K562 (cell line): ENCODE data around the gene RPH3AL. TPM values are rescaled to one million over a fixed set of nuclear protein-coding genes. Genes with fewer than 3 reads are reported as not detected.

Experiments used
- ATAC-seq: fragments of 200-7000 bp; cut with Tn5 transposase; 3 replicates; pipeline ENCODE4 v1.9.1; 2020; ENCODE audit warnings: moderate library complexity
- BruUV-seq: library from RNA; stranded (reverse); fragments of 400-500 nt; replicated peaks from 2 replicates; lab custom pipeline; 2021; lab: Mats Ljungman, UMichigan
- CTCF ChIA-PET: fragments of 300-600 bp; formaldehyde crosslinking; extraction: SDS; loops from one replicate; lab custom pipeline; 2021; ENCODE audit warnings: low intra/inter-chr PET ratio; lab: Yijun Ruan, JAX
- POLR2A ChIA-PET: fragments of 300-600, 350-650 bp; sonication (Branson Sonifier 250); formaldehyde crosslinking; extraction: SDS; loops from one replicate; lab custom pipeline; 2021; ENCODE audit warnings: antibody characterized with exemption, inconsistent platforms; lab: Yijun Ruan, JAX
- DNase-seq, 4 experiments: peaks; one replicate each; pipeline versions ENCODE4 v3.0.0 to v3.0.0-alpha.2; 2011 to 2018; ENCODE audit warnings: low spot score in 3 of 4, mixed read lengths in 3 of 4; ENCODE audit errors: extremely low read depth in 1 of 4
- FAIRE-seq: peaks from 2 replicates; lab custom pipeline; 2011; peaks lifted over from hg19 to GRCh38; lab: Jason Lieb, UNC
- H2AFZ ChIP-seq: 2 replicates; pipeline ENCODE4 v1.6.0; 2011; ENCODE audit warnings: low read depth, low read length, control low read depth, inconsistent platforms
- H3K27ac ChIP-seq: fragments of 200-600 bp; 3 replicates; pipeline ENCODE4 v1.8.0; 2011; ENCODE audit warnings: low read depth, mild to moderate bottlenecking, control low read depth, inconsistent platforms, low read length, moderate library complexity, mixed read lengths; ENCODE audit errors: extremely low read depth
- H3K27me3 ChIP-seq, 2 experiments: fragments of 300-600 bp in 1 of 2; 2 replicates in 1 of 2; 3 replicates in 1 of 2; pipeline versions ENCODE4 v1.6.0 to v1.8.0; 2011; ENCODE audit warnings: inconsistent platforms in 2 of 2, low read length in 2 of 2, mild to moderate bottlenecking in 1 of 2, mixed read lengths in 1 of 2, moderate library complexity in 1 of 2; ENCODE audit not compliant: control insufficient read depth in 2 of 2, insufficient read depth in 2 of 2
- H3K36me3 ChIP-seq: fragments of 300-600 bp; 3 replicates; pipeline ENCODE4 v1.8.0; 2011; ENCODE audit warnings: mild to moderate bottlenecking, low read length, inconsistent platforms; ENCODE audit not compliant: control insufficient read depth, insufficient read depth
- H3K4me1 ChIP-seq, 2 experiments: fragments of 200-600 bp in 1 of 2; replicated peaks in 1 of 2; 2 replicates in 1 of 2; 3 replicates in 1 of 2; pipeline versions ENCODE4 v1.5.1 to v1.8.0; 2011; ENCODE audit warnings: inconsistent platforms in 2 of 2, low read length in 2 of 2, mild to moderate bottlenecking in 1 of 2, mixed read lengths in 1 of 2, moderate library complexity in 1 of 2; ENCODE audit not compliant: control insufficient read depth in 2 of 2, insufficient read depth in 2 of 2
- H3K4me2 ChIP-seq: 2 replicates; pipeline ENCODE4 v1.6.1; 2011; ENCODE audit warnings: low read length, control low read depth, inconsistent platforms, mixed read lengths; ENCODE audit not compliant: insufficient read depth
- H3K4me3 ChIP-seq: fragments of 200-600 bp; sonication (generic), shearing (Covaris generic); 2 replicates; pipeline ENCODE4 v1.5.1; 2016; ENCODE audit warnings: control low read depth, inconsistent platforms
- H3K79me2 ChIP-seq: fragments of 200-600 bp; 3 replicates; pipeline ENCODE4 v1.8.0; 2011; ENCODE audit warnings: low read length, inconsistent platforms; ENCODE audit not compliant: control insufficient read depth, insufficient read depth
- H3K9ac ChIP-seq, 2 experiments: 2 replicates each; pipeline versions ENCODE4 v1.6.0 to v1.6.1; 2011; ENCODE audit warnings: low read depth in 2 of 2, low read length in 2 of 2, control low read depth in 1 of 2, inconsistent platforms in 1 of 2, mild to moderate bottlenecking in 1 of 2, mixed read lengths in 1 of 2; ENCODE audit not compliant: insufficient read depth in 1 of 2
- H3K9me1 ChIP-seq: one replicate; pipeline ENCODE4 v1.6.0; 2011; ENCODE audit warnings: inconsistent platforms, mild to moderate bottlenecking, low read length, moderate library complexity; ENCODE audit not compliant: control insufficient read depth, insufficient read depth
- H3K9me3 ChIP-seq: replicated peaks from 2 replicates; pipeline ENCODE4 v1.5.1; 2011; ENCODE audit warnings: low read depth, low read length, inconsistent platforms; ENCODE audit not compliant: control insufficient read depth, insufficient read depth
- H4K20me1 ChIP-seq: replicated peaks from 2 replicates; pipeline ENCODE4 v1.6.1; 2011; ENCODE audit warnings: low read length, inconsistent platforms, mixed read lengths; ENCODE audit not compliant: control insufficient read depth, insufficient read depth
- CBFA2T3 ChIP-seq: fragments of 450-650 bp; IDR thresholded peaks from 2 replicates; pipeline ENCODE4 v1.6.1; 2017
- WGBS: fragments of 100-300 bp; shearing (Covaris generic); methylation state at CpG from one replicate; pipeline ENCODE4 v1.1.6; 2016; ENCODE audit warnings: low coverage, mixed read lengths; ENCODE audit not compliant: insufficient coverage; ENCODE audit errors: missing lambda C conversion rate; 5-methylcytosine and 5-hydroxymethylcytosine counted together
- in situ Hi-C: fragments of 300-500 bp; cut with MboI; formaldehyde crosslinking; loops from 4 replicates; pipeline ENCODE4 v1.15.0; 2018; ENCODE audit warnings: inconsistent platforms, mixed read lengths
- intact Hi-C: fragments of 100-400 bp; cut with micrococcal nuclease; formaldehyde crosslinking; loops from 2 replicates; pipeline ENCODE4 v1.14.2; 2022
- polyA plus RNA-seq, 8 experiments: library from polyadenylated mRNA; depleted of rRNA in 4 of 8; stranded (reverse) in 5 of 8; unstranded in 3 of 8; fragments of >200 nt; fragmentation: Nextera tagmentation in 2 of 8; fragmentation: Illumina TruSeq in 1 of 8; extraction: Ambion mirVana in 2 of 8; extraction: Trizol in 1 of 8; gene quantifications; 2 replicates each; pipeline versions ENCODE4 v1.2.1 to v1.2.3, GENCODE V29; 2011 to 2014; ENCODE audit warnings: inconsistent platforms in 1 of 8, missing spikeins in 1 of 8
- total RNA-seq, 7 experiments: library from RNA; depleted of rRNA in 6 of 7; stranded (reverse); fragments of >200 nt in 6 of 7; fragmentation: Illumina TruSeq in 2 of 7; extraction: Trizol in 2 of 7; gene quantifications; 2 replicates each; pipeline versions ENCODE4 v1.2.1 to v1.2.3, GENCODE V29; 2011 to 2021; ENCODE audit warnings: low replicate concordance in 1 of 7
- TF ChIP-seq, protein P1 (sequence below): fragments of 150-350 bp; IDR thresholded peaks from 2 replicates; pipeline ENCODE4 v1.6.1; 2014; ENCODE audit warnings: low read depth, mild to moderate bottlenecking, low read length, borderline replicate concordance
- TF ChIP-seq, protein P2 (sequence below): fragments of 450-650 bp; IDR thresholded peaks from 2 replicates; pipeline ENCODE4 v1.6.1; 2016; ENCODE audit warnings: missing biosample characterization, missing genetic modification characterization
- TF ChIP-seq, protein P3 (sequence below): fragments of 450-650 bp; IDR thresholded peaks from 2 replicates; pipeline ENCODE4 v1.6.1; 2016; ENCODE audit warnings: low read depth

The RPH3AL gene
- total and polyA plus RNA-seq, 9 of the 15 experiments (the other 6 are each of a cell fraction or from before 2014, with no cell fraction given): 0.18 to 1.7 (median 0.39) TPM

DNA sequence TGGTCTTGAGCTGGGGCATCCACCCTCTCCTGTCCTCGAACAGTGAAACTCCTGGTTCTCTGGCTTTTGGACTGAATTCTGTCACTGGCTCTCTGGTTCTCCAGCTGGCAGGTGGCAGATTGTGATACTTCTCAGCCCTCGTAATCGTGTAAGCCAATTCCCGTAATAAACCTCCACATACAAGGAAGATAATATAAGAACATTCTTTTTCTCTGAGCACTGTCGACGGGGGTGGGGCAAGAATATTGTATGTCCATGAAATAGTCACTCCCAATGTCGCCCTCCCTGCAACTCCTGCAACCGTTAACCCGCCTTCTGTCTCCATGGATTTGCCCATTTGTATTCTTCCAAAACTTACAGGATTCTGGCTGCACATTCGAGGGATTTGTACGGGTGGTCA, 39.2 kb upstream of the RPH3AL start (continued):
- TF ChIP-seq, protein P1, sequence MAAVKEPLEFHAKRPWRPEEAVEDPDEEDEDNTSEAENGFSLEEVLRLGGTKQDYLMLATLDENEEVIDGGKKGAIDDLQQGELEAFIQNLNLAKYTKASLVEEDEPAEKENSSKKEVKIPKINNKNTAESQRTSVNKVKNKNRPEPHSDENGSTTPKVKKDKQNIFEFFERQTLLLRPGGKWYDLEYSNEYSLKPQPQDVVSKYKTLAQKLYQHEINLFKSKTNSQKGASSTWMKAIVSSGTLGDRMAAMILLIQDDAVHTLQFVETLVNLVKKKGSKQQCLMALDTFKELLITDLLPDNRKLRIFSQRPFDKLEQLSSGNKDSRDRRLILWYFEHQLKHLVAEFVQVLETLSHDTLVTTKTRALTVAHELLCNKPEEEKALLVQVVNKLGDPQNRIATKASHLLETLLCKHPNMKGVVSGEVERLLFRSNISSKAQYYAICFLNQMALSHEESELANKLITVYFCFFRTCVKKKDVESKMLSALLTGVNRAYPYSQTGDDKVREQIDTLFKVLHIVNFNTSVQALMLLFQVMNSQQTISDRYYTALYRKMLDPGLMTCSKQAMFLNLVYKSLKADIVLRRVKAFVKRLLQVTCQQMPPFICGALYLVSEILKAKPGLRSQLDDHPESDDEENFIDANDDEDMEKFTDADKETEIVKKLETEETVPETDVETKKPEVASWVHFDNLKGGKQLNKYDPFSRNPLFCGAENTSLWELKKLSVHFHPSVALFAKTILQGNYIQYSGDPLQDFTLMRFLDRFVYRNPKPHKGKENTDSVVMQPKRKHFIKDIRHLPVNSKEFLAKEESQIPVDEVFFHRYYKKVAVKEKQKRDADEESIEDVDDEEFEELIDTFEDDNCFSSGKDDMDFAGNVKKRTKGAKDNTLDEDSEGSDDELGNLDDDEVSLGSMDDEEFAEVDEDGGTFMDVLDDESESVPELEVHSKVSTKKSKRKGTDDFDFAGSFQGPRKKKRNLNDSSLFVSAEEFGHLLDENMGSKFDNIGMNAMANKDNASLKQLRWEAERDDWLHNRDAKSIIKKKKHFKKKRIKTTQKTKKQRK: no peak
- TF ChIP-seq, protein P2, sequence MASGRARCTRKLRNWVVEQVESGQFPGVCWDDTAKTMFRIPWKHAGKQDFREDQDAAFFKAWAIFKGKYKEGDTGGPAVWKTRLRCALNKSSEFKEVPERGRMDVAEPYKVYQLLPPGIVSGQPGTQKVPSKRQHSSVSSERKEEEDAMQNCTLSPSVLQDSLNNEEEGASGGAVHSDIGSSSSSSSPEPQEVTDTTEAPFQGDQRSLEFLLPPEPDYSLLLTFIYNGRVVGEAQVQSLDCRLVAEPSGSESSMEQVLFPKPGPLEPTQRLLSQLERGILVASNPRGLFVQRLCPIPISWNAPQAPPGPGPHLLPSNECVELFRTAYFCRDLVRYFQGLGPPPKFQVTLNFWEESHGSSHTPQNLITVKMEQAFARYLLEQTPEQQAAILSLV (tag): no peak

DNA sequence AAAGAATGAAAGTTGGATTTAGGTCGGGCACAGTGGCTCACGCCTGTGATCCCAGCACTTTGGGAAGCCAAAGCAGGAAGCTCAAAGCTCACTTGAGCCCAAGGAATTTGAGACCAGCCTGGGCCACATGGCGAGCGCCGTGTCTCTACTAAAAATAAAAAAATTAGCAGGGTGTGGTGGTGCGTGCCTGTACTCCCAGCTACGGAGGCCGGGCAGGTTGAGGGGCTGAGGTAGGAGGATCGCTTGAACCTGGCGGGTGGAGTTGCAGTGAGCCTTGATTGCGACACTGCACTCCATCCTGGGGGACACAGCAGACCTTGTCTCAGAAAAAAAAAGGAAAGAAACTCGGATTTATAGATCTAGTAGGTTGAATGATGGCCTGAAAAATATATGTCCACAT, 37.4 kb upstream of the RPH3AL start:
- no peak for FAIRE-seq
- H3K9ac ChIP-seq: no peak overlapping the region
- no peak overlapping the region for H2AFZ ChIP-seq
- POLR2A ChIA-PET: interaction anchor here (0.7 kb wide), 1 partner anchor 89 kb away, joined by 5 read pairs; no protein-coding TSS in a partner anchor
- no peak for DNase-seq
- no peaks in the 10 kb centered on the region for H3K9me3 ChIP-seq
- peaks cover 4 to 14% of the 10 kb centered on the region in 2 experiments; a peak in 3 of 5 replicates for H3K4me1 ChIP-seq
- H3K36me3 ChIP-seq: no peaks in the 10 kb centered on the region
- no peak overlapping the region for H3K27ac ChIP-seq
- intact Hi-C loops (no loop called here), in situ Hi-C loops (no loop called here)
- no peaks in the 10 kb centered on the region for H3K79me2 ChIP-seq
- CTCF ChIA-PET: no interaction called here
- no peak overlapping the region for H3K4me2 ChIP-seq
- no peak for TF ChIP-seq CBFA2T3
- TF ChIP-seq, protein P3, sequence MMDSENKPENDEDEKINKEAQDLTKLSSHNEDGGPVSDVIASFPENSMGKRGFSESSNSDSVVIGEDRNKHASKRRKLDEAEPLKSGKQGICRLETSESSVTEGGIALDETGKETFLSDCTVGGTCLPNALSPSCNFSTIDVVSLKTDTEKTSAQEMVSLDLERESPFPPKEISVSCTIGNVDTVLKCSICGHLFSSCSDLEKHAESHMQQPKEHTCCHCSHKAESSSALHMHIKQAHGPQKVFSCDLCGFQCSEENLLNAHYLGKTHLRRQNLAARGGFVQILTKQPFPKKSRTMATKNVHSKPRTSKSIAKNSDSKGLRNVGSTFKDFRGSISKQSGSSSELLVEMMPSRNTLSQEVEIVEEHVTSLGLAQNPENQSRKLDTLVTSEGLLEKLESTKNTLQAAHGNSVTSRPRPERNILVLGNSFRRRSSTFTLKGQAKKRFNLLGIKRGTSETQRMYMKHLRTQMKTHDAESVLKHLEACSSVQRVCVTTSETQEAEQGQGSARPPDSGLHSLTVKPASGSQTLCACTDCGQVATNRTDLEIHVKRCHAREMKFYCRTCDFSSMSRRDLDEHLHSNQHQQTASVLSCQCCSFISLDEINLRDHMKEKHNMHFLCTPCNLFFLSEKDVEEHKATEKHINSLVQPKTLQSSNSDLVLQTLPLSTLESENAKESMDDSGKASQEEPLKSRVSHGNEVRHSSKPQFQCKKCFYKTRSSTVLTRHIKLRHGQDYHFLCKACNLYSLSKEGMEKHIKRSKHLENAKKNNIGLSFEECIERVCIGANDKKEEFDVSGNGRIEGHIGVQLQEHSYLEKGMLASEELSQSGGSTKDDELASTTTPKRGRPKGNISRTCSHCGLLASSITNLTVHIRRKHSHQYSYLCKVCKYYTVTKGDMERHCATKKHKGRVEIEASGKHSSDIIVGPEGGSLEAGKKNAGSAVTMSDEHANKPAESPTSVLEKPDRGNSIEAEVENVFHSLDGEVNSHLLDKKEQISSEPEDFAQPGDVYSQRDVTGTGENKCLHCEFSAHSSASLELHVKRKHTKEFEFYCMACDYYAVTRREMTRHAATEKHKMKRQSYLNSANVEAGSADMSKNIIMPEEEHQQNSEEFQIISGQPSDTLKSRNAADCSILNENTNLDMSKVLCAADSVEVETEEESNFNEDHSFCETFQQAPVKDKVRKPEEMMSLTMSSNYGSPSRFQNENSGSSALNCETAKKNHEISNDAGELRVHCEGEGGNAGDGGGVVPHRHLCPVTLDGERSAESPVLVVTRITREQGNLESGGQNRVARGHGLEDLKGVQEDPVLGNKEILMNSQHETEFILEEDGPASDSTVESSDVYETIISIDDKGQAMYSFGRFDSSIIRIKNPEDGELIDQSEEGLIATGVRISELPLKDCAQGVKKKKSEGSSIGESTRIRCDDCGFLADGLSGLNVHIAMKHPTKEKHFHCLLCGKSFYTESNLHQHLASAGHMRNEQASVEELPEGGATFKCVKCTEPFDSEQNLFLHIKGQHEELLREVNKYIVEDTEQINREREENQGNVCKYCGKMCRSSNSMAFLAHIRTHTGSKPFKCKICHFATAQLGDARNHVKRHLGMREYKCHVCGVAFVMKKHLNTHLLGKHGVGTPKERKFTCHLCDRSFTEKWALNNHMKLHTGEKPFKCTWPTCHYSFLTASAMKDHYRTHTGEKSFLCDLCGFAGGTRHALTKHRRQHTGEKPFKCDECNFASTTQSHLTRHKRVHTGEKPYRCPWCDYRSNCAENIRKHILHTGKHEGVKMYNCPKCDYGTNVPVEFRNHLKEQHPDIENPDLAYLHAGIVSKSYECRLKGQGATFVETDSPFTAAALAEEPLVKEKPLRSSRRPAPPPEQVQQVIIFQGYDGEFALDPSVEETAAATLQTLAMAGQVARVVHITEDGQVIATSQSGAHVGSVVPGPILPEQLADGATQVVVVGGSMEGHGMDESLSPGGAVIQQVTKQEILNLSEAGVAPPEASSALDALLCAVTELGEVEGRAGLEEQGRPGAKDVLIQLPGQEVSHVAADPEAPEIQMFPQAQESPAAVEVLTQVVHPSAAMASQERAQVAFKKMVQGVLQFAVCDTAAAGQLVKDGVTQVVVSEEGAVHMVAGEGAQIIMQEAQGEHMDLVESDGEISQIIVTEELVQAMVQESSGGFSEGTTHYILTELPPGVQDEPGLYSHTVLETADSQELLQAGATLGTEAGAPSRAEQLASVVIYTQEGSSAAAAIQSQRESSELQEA: 0 out of 2 replicates have a peak, but pooled peaks have one; percentile 25
- no TSS peak for BruUV-seq
- no peaks in the 10 kb centered on the region for H4K20me1 ChIP-seq
- peaks cover 6 to 13% of the 10 kb centered on the region in 2 experiments; a peak in 4 of 5 replicates for H3K27me3 ChIP-seq
- WGBS: 0% methylated on average over 6 of the region's 12 CpGs
- no peak overlapping the region for H3K4me3 ChIP-seq
- ATAC-seq: no peak
- H3K9me1 ChIP-seq: no peaks in the 10 kb centered on the region
